Kidney (tissue), 14 donors: ENCODE data around the gene SYTL2. TPM values are rescaled to one million over a fixed set of nuclear protein-coding genes. Genes with fewer than 3 reads are reported as not detected.
"Not testable (repeated sequence)": the region's sequence is repeated elsewhere in the genome, so short reads cannot be mapped to it uniquely, and the experiment has no call there.

ENCODE experiments used
- DNase-seq, 5 donors: peaks; one replicate each; pipeline ENCODE4 v3.0.0-alpha.2; 2013 to 2020
- FAIRE-seq: peaks from 2 replicates; lab custom pipeline; 2012; peaks lifted over from hg19 to GRCh38; lab: Jason Lieb, UNC
- H3K27ac ChIP-seq, 2 donors: one replicate each; pipeline ENCODE4 v1.7.0; 2013; ENCODE audit warnings: low read depth in 2 of 2, low read length in 2 of 2, inconsistent platforms in 1 of 2
- H3K27me3 ChIP-seq: one replicate; pipeline ENCODE4 v1.7.1; 2013; ENCODE audit warnings: low read length, inconsistent platforms; ENCODE audit not compliant: control insufficient read depth, insufficient read depth
- H3K36me3 ChIP-seq, 3 donors: one replicate each; pipeline versions ENCODE4 v1.7.0 to v1.7.1; 2013; ENCODE audit warnings: low read length in 3 of 3, control low read depth in 1 of 3, inconsistent platforms in 1 of 3; ENCODE audit not compliant: insufficient read depth in 3 of 3, control insufficient read depth in 2 of 3
- H3K4me1 ChIP-seq, 3 donors: one replicate each; pipeline versions ENCODE4 v1.7.0 to v1.7.1; 2013; ENCODE audit warnings: low read length in 3 of 3, inconsistent platforms in 1 of 3, low read depth in 1 of 3; ENCODE audit not compliant: control insufficient read depth in 2 of 3, insufficient read depth in 2 of 3
- H3K4me3 ChIP-seq, 3 donors: one replicate each; pipeline versions ENCODE4 v1.7.0 to v1.8.1; 2013; ENCODE audit warnings: low read length in 3 of 3, control low read depth in 1 of 3, inconsistent platforms in 1 of 3
- H3K9ac ChIP-seq, 3 donors: one replicate each; pipeline versions ENCODE4 v1.7.0 to v1.7.1; 2013; ENCODE audit warnings: low read length in 3 of 3, control low read depth in 1 of 3, inconsistent platforms in 1 of 3
- H3K9me3 ChIP-seq, 3 donors: one replicate each; pipeline versions ENCODE4 v1.7.0 to v1.7.1; 2013; ENCODE audit warnings: low read length in 3 of 3, control low read depth in 1 of 3, inconsistent platforms in 1 of 3; ENCODE audit not compliant: control insufficient read depth in 2 of 3, insufficient read depth in 1 of 3
- intact Hi-C: fragments of 100-400 bp; cut with DNase I; formaldehyde crosslinking; loops from one replicate; pipeline ENCODE4 v1.11.1; 2022
- polyA plus RNA-seq: library from polyadenylated mRNA; stranded (reverse); fragments of 350-450 nt; fragmentation: Illumina TruSeq; extraction: RNeasy Lipid Tissue Mini Kit (QIAGEN cat#74804); gene quantifications from one replicate; pipeline ENCODE4 v1.2.3, GENCODE V29; 2014; ENCODE audit warnings: low read depth, low replicate concordance; ENCODE audit not compliant: insufficient read depth
- total RNA-seq: library from RNA; stranded (reverse); fragmentation: NEBNext Ultra II Directional; extraction: Animal tissue kit (Norgen Biotek cat#: 25700); gene quantifications from one replicate; pipeline ENCODE4 v1.2.1, GENCODE V29; 2021
- TF ChIP-seq, protein P1 (sequence below): IDR thresholded peaks from 3 replicates; pipeline ENCODE4 v1.5.1; 2012; ENCODE audit warnings: mild to moderate bottlenecking, moderate library complexity, borderline replicate concordance; ENCODE audit not compliant: insufficient read depth; ENCODE audit errors: extremely low read depth
- donor health status: control.
- donor health status: control.
- donor health status: control.
- donor health status: control.
- donor health status: control.
- donor health status: DM: yes; HTN: yes; CAD: no.
- donor health status: Normal renal cell carcinoma (clear cell type).

The SYTL2 gene
- total and polyA plus RNA-seq, 2 donors from 2014 or later = 19.8 to 187 TPM

DNA sequence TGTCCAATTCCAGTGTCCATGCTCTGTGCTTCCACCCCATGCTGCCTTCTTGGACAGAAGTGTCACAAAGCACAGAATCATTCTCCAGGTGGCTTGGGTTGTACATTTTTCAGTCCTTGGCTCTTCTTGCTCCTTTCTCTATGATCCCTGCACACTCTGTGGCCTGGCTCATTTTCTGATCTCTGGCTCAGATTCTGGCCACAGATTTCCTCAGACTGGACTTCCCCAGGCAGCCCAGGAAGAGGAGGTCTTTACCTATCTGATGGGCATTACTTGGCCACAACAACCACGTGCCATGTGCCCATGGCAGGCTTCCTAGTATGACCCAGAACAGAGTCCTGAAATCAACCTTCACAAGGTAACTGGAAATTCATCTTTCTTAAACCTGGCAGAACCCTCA lies 27.2 kb downstream of the SYTL2 start:
- no peaks in the 10 kb centered on the region for H3K36me3 ChIP-seq
- no peak overlapping the region for H3K9ac ChIP-seq
- intact Hi-C loops = no loop called here
- FAIRE-seq = no peak
- no peaks in the 10 kb centered on the region for H3K27me3 ChIP-seq
- TF ChIP-seq, protein P1, sequence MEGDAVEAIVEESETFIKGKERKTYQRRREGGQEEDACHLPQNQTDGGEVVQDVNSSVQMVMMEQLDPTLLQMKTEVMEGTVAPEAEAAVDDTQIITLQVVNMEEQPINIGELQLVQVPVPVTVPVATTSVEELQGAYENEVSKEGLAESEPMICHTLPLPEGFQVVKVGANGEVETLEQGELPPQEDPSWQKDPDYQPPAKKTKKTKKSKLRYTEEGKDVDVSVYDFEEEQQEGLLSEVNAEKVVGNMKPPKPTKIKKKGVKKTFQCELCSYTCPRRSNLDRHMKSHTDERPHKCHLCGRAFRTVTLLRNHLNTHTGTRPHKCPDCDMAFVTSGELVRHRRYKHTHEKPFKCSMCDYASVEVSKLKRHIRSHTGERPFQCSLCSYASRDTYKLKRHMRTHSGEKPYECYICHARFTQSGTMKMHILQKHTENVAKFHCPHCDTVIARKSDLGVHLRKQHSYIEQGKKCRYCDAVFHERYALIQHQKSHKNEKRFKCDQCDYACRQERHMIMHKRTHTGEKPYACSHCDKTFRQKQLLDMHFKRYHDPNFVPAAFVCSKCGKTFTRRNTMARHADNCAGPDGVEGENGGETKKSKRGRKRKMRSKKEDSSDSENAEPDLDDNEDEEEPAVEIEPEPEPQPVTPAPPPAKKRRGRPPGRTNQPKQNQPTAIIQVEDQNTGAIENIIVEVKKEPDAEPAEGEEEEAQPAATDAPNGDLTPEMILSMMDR = no peak
- no peak overlapping the region for H3K27ac ChIP-seq
- H3K9me3 ChIP-seq = no peaks in the 10 kb centered on the region
- DNase-seq = no peak
- H3K4me3 ChIP-seq = no peak overlapping the region
- no peaks in the 10 kb centered on the region for H3K4me1 ChIP-seq

DNA sequence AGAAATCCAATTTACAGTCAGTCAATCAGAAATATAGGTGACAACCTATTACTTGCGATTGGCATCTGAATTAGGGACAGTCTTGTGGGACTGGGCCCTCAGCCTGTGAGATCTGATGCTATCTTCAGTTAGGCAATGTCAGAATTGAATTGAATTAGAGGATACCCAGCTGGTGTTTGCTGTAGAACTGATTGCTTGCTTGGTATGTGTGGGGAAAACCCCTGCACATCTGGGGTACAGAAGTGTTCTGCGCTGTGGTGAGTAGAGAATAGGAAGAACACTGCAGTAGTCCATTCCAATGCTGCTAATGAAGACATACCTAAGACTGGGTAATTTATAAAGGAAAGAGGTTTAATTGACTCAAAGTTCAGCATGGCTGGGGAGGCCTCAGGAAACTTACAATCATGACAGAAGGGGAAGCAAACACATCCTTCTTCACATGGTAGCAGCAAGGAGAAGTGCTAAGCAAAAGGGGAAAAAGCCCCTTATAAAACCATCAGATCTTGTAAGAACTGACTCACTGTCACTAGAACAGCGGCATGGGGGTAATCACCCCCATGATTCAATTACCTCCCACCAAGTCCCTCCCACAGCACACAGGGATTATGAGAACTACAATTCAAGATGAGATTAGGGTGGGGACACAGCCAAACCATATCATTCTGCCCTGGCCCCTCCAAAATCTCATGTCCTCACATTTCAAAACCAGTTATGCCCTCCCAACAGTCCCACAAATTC lies 30.0 kb downstream of the SYTL2 start:
- H3K27ac ChIP-seq, H3K4me1 ChIP-seq, H3K4me3 ChIP-seq, FAIRE-seq, H3K36me3 ChIP-seq, intact Hi-C loops, H3K9ac ChIP-seq, DNase-seq, H3K9me3 ChIP-seq, H3K27me3 ChIP-seq: not testable (repeated sequence)

DNA sequence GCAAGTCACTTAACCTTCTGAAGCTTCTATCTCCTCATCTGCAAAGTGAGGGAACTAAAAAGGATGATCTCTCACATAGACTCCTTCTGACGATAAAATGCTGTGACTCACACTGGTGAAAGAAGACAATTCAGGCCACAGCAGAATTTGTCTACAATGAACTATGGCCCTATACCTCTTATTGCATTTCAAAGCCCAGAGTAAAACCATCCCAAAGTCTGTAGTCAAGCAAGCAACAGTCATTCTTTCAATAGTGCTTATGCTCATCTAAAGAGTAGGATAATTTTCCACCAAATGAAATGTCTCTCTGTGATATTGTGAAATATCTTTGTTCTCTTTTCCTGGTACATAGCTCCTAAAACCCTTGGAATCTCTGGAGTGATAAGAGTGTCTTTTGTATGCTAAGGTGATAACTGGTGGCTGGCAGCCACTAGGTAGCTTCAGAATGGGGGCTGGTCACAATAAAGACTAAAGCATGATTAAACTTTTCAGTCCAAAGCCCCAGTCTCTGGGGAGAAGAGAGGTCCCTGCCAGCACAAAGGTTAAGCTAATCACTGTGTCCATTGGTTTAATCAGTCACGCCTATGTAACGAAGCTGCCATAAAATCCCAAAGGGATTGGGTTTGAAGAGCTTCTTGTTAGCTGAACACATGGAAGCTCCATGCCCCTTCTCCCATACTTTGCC lies 30.8 kb downstream of the SYTL2 start:
- H3K27ac ChIP-seq = no peak overlapping the region
- H3K27me3 ChIP-seq = no peaks in the 10 kb centered on the region
- DNase-seq (no peak), FAIRE-seq (no peak)
- intact Hi-C loops = no loop called here
- TF ChIP-seq, protein P1 = no peak
- peaks cover 0 to 4% (median 0%) of the 10 kb centered on the region in 3 donors for H3K9me3 ChIP-seq
- no peak overlapping the region for H3K9ac ChIP-seq
- H3K4me1 ChIP-seq = peaks cover 0 to 8% (median 2%) of the 10 kb centered on the region in 3 donors
- no peaks in the 10 kb centered on the region for H3K36me3 ChIP-seq
- H3K4me3 ChIP-seq = no peak overlapping the region

DNA sequence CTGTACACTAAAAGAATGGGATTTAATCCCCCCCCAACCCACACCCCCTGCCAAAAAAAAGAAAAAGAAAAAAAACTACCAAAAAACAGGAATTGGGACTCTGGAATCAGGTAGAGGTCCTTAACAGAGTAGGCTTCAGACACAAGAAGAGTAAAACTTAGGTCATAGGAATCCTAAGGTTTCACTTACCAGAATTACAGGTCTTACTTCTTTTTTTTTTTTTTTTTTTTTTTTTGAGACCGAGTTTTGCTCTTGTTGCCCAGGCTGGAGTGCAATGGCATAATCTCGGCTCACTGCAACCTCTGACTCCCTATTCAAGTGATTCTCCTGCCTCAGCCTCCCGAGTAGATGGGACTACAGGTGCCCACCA lies 33.4 kb downstream of the SYTL2 start:
- not testable (repeated sequence) for FAIRE-seq, DNase-seq, H3K27ac ChIP-seq

More for the DNA sequence above, 33.4 kb downstream of the SYTL2 start:
- H3K9ac ChIP-seq, intact Hi-C loops, H3K36me3 ChIP-seq, H3K4me3 ChIP-seq, H3K9me3 ChIP-seq, H3K27me3 ChIP-seq: not testable (repeated sequence)
- peaks cover 7 to 12% (median 8%) of the 10 kb centered on the region in 3 donors for H3K4me1 ChIP-seq
